ENCODE measurements around the gene CFAP69.

CFAP69 gene

GRCh38 chr7:90244909-90245851, at the start of gene CFAP69:
CFAP69 (plus strand) TSS chr7:90245174; CDS start chr7:90245425, 251 bp downstream.
- Histone ChIP-seq H3K4me1 (ENCODE audit: insufficient read depth, low read length) (no peaks in the 10 kb centered on the region), H3K36me3 (ENCODE audit: insufficient read depth, low read length) (no peaks in the 10 kb centered on the region), H2AFZ (ENCODE audit: low read depth, low read length) (no peak within 1 kb of the TSS), H3K4me3 (ENCODE audit: low read depth in 1 of 2, low read length in 2 of 2) (no peak within 1 kb of the TSS), H3K4me2 (ENCODE audit: insufficient read depth, low read length) (no peak within 1 kb of the TSS), H4K20me1 (ENCODE audit: insufficient read depth, low read length) (no peaks in the 10 kb centered on the region), H3K9ac (ENCODE audit: low read depth, low read length) (no peak within 1 kb of the TSS), H3K79me2 (ENCODE audit: insufficient read depth, low read length) (no peaks in the 10 kb centered on the region), H3K27ac (ENCODE audit: low read length) (no peak within 1 kb of the TSS), H3K27me3 (ENCODE audit: insufficient read depth, low read length, poor library complexity) (no peaks in the 10 kb centered on the region), H3K9me3 (ENCODE audit: insufficient read depth, low read length, severe bottlenecking) (no peaks in the 10 kb centered on the region)
- no peak for DNase-seq
- TF ChIP-seq EZH2 (IDR thresholded peaks at IDR 0.05; ENCODE audit: borderline replicate concordance, low read depth, low read length, severe bottlenecking) (no peak), CTCF (IDR thresholded peaks at IDR 0.05; ENCODE audit: borderline replicate concordance, extremely low read depth, low read length, poor library complexity, severe bottlenecking) (no peak)
- ATAC-seq (ENCODE audit: insufficient read depth, low read depth), result no peak

- ATAC-seq (ENCODE audit: insufficient read depth, low read depth), result no peak
- TF ChIP-seq CTCF (IDR thresholded peaks at IDR 0.05; ENCODE audit: borderline replicate concordance, extremely low read depth, low read length, poor library complexity, severe bottlenecking) (no peak), EZH2 (IDR thresholded peaks at IDR 0.05; ENCODE audit: borderline replicate concordance, low read depth, low read length, severe bottlenecking) (no peak)
Observed at GRCh38 chr7:90201500-90202195, 43.3 kb upstream of the CFAP69 start.

GRCh38 chr7:90207956-90208355, 37.0 kb upstream of the CFAP69 start:
- Histone ChIP-seq H2AFZ (ENCODE audit: low read depth, low read length) (no peak overlapping the region), H3K27me3 (ENCODE audit: insufficient read depth, low read length, poor library complexity) (no peaks in the 10 kb centered on the region), H3K36me3 (ENCODE audit: insufficient read depth, low read length) (no peaks in the 10 kb centered on the region), H3K79me2 (ENCODE audit: insufficient read depth, low read length) (no peaks in the 10 kb centered on the region), H3K9me3 (ENCODE audit: insufficient read depth, low read length, severe bottlenecking) (no peaks in the 10 kb centered on the region), H3K27ac (ENCODE audit: low read length) (no peak overlapping the region), H3K4me2 (ENCODE audit: insufficient read depth, low read length) (no peak overlapping the region), H3K9ac (ENCODE audit: low read depth, low read length) (no peak overlapping the region), H4K20me1 (ENCODE audit: insufficient read depth, low read length) (no peaks in the 10 kb centered on the region), H3K4me1 (ENCODE audit: insufficient read depth, low read length) (no peaks in the 10 kb centered on the region), H3K4me3 (ENCODE audit: low read depth in 1 of 2, low read length in 2 of 2) (no peak overlapping the region)
- TF ChIP-seq EZH2 (IDR thresholded peaks at IDR 0.05; ENCODE audit: borderline replicate concordance, low read depth, low read length, severe bottlenecking) (no peak), CTCF (IDR thresholded peaks at IDR 0.05; ENCODE audit: borderline replicate concordance, extremely low read depth, low read length, poor library complexity, severe bottlenecking) (no peak)
- no peak for DNase-seq
- ATAC-seq (ENCODE audit: insufficient read depth, low read depth), result no peak

More at GRCh38 chr7:90201500-90202195, 43.3 kb upstream of the CFAP69 start:
- no peaks in the 10 kb centered on the region for H3K36me3 ChIP-seq (ENCODE audit: insufficient read depth, low read length)
- no peaks in the 10 kb centered on the region for H3K79me2 ChIP-seq (ENCODE audit: insufficient read depth, low read length)
- no peak overlapping the region for H3K27ac ChIP-seq (ENCODE audit: low read length)
- H4K20me1 ChIP-seq (ENCODE audit: insufficient read depth, low read length), result no peaks in the 10 kb centered on the region
- H3K27me3 ChIP-seq (ENCODE audit: insufficient read depth, low read length, poor library complexity), result no peaks in the 10 kb centered on the region
- H3K4me3 ChIP-seq (ENCODE audit: low read depth in 1 of 2, low read length in 2 of 2), result no peak overlapping the region
- H3K4me2 ChIP-seq (ENCODE audit: insufficient read depth, low read length), result no peak overlapping the region
- H3K4me1 ChIP-seq (ENCODE audit: insufficient read depth, low read length), result no peaks in the 10 kb centered on the region
- H2AFZ ChIP-seq (ENCODE audit: low read depth, low read length), result no peak overlapping the region
- DNase-seq, result no peak
- no peak overlapping the region for H3K9ac ChIP-seq (ENCODE audit: low read depth, low read length)
- no peaks in the 10 kb centered on the region for H3K9me3 ChIP-seq (ENCODE audit: insufficient read depth, low read length, severe bottlenecking)
